GM23248 (cell line): ENCODE measurements around the gene BTBD17. TPM values are rescaled to one million over a fixed set of nuclear protein-coding genes. Genes with fewer than 3 reads are reported as not detected.

ENCODE experiments used
- DNase-seq: peaks from one replicate; pipeline ENCODE4 v3.0.0-alpha.2; 2015
- H2AFZ ChIP-seq: fragments of 200-600 bp; sonication (generic); 2 replicates; pipeline ENCODE4 v1.6.1; 2016; ENCODE audit warnings: antibody characterized with exemption
- H3F3A ChIP-seq: fragments of 200-600 bp; sonication (generic); 2 replicates; pipeline ENCODE4 v1.6.1; 2016; ENCODE audit warnings: mild to moderate bottlenecking, antibody characterized with exemption, mixed run types; ENCODE audit not compliant: insufficient read depth
- H3K27ac ChIP-seq: fragments of 200-600 bp; sonication (generic); 2 replicates; pipeline ENCODE4 v1.5.1; 2016; ENCODE audit warnings: mild to moderate bottlenecking
- H3K27me3 ChIP-seq: fragments of 200-600 bp; sonication (generic); replicated peaks from 2 replicates; pipeline ENCODE4 v1.6.1; 2016; ENCODE audit warnings: mild to moderate bottlenecking; ENCODE audit not compliant: insufficient read depth
- H3K36me3 ChIP-seq: fragments of 200-600 bp; sonication (generic); 2 replicates; pipeline ENCODE4 v1.6.1; 2016; ENCODE audit warnings: low read depth, mild to moderate bottlenecking
- H3K4me1 ChIP-seq: fragments of 200-600 bp; sonication (generic); 2 replicates; pipeline ENCODE4 v1.6.1; 2016; ENCODE audit warnings: mild to moderate bottlenecking; ENCODE audit not compliant: insufficient read depth
- H3K4me2 ChIP-seq: fragments of 200-600 bp; sonication (generic); one replicate; pipeline ENCODE4 v1.6.1; 2016; ENCODE audit warnings: mild to moderate bottlenecking; ENCODE audit not compliant: unreplicated experiment
- H3K4me3 ChIP-seq: fragments of 200-600 bp; sonication (generic); 2 replicates; pipeline ENCODE4 v1.5.1; 2016; ENCODE audit warnings: mild to moderate bottlenecking
- H3K79me2 ChIP-seq: fragments of 200-600 bp; sonication (generic); 2 replicates; pipeline ENCODE4 v1.6.1; 2016; ENCODE audit warnings: mild to moderate bottlenecking; ENCODE audit not compliant: insufficient read depth
- H3K9ac ChIP-seq: fragments of 200-600 bp; sonication (generic); 2 replicates; pipeline ENCODE4 v1.6.1; 2016; ENCODE audit warnings: mild to moderate bottlenecking
- H3K9me2 ChIP-seq: fragments of 200-600 bp; sonication (generic); 2 replicates; pipeline ENCODE4 v1.6.1; 2016; ENCODE audit warnings: mixed run types, mild to moderate bottlenecking, moderate library complexity; ENCODE audit not compliant: insufficient read depth
- H3K9me3 ChIP-seq: fragments of 200-600 bp; sonication (generic); one replicate; pipeline ENCODE4 v1.6.1; 2017; ENCODE audit warnings: low read depth
- H4K20me1 ChIP-seq: fragments of 200-600 bp; sonication (generic); 2 replicates; pipeline ENCODE4 v1.6.0; 2016; ENCODE audit not compliant: insufficient read depth
- EZH2 ChIP-seq: fragments of 200-600 bp; sonication (generic); IDR thresholded peaks from 2 replicates; pipeline ENCODE4 v1.6.1; 2018; ENCODE audit warnings: antibody characterized with exemption, mild to moderate bottlenecking; ENCODE audit not compliant: insufficient read depth, poor library complexity, severe bottlenecking
- EZH2phosphoT487 ChIP-seq: fragments of 200-600 bp; sonication (generic); IDR thresholded peaks from 2 replicates; pipeline ENCODE4 v1.6.1; 2018; ENCODE audit warnings: antibody characterized with exemption, moderate library complexity, mild to moderate bottlenecking, low read depth; ENCODE audit not compliant: insufficient read depth
- WGBS, 2 experiments: methylation state at CpG; one replicate each; pipeline ENCODE4 v1.1.6; 2015 to 2017; ENCODE audit warnings: low lambda C conversion rate in 2 of 2, low coverage in 1 of 2; ENCODE audit errors: missing lambda C conversion rate in 2 of 2; 5-methylcytosine and 5-hydroxymethylcytosine counted together
- in situ Hi-C: fragments of 300-500 bp; cut with MboI; formaldehyde crosslinking; loops from 2 replicates; pipeline ENCODE4 v1.15.0; 2020
- polyA plus RNA-seq: library from polyadenylated mRNA; unstranded; fragments of >200 nt; fragmentation: Nextera tagmentation; extraction: Ambion mirVana; gene quantifications from 2 replicates; pipeline ENCODE4 v1.2.1, GENCODE V29; 2016
- total RNA-seq: library from RNA; depleted of rRNA; stranded (reverse); fragments of >200 nt; shearing (Covaris generic); gene quantifications from 2 replicates; pipeline ENCODE4 v1.2.3, GENCODE V29; 2014

Gene BTBD17
- total and polyA plus RNA-seq, 2 experiments from 2014 or later, result 0.10 TPM; not detected in 1

GRCh38 chr17:74371653-74372147, 10.0 kb upstream of the BTBD17 start:
- H2AFZ ChIP-seq, result no peak overlapping the region
- H3K27me3 ChIP-seq, result peaks cover 9% of the 10 kb centered on the region; the same call in 1 of the 2 replicates
- H3K9me3 ChIP-seq, result no peaks in the 10 kb centered on the region
- no peaks in the 10 kb centered on the region for H3K4me1 ChIP-seq
- H3K9ac ChIP-seq, result no peak overlapping the region
- no peak overlapping the region for H3K4me2 ChIP-seq
- no peaks in the 10 kb centered on the region for H4K20me1 ChIP-seq
- no peak overlapping the region for H3K4me3 ChIP-seq
- no peak overlapping the region for H3K27ac ChIP-seq
- no peaks in the 10 kb centered on the region for H3K79me2 ChIP-seq
- DNase-seq, result no peak
- no peaks in the 10 kb centered on the region for H3K9me2 ChIP-seq
- in situ Hi-C loops, result no loop called here
- H3F3A ChIP-seq, result no peaks in the 10 kb centered on the region
- no peaks in the 10 kb centered on the region for H3K36me3 ChIP-seq
- 81 to 87% methylated on average over 11 to 26 of the region's 26 CpGs for WGBS, 2 experiments
- TF ChIP-seq EZH2, result no peak
- TF ChIP-seq EZH2phosphoT487, result no peak

GRCh38 chr17:74369665-74370490, 8.2 kb upstream of the BTBD17 start:
- 79 to 84% methylated on average over 14 to 16 of the region's 17 CpGs for WGBS, 2 experiments
- H2AFZ ChIP-seq, result no peak overlapping the region
- no peaks in the 10 kb centered on the region; the same call in 1 of the 2 replicates for H3K27me3 ChIP-seq
- no peak for DNase-seq
- H3K4me3 ChIP-seq, result no peak overlapping the region
- H3F3A ChIP-seq, result no peaks in the 10 kb centered on the region
- no peak overlapping the region for H3K4me2 ChIP-seq
- no peaks in the 10 kb centered on the region for H3K4me1 ChIP-seq
- no peaks in the 10 kb centered on the region for H3K79me2 ChIP-seq
- no peak overlapping the region for H3K9ac ChIP-seq
- H3K9me3 ChIP-seq, result no peaks in the 10 kb centered on the region
- no peaks in the 10 kb centered on the region for H4K20me1 ChIP-seq
- H3K9me2 ChIP-seq, result no peaks in the 10 kb centered on the region
- TF ChIP-seq EZH2 (no peak), EZH2phosphoT487 (no peak)
- H3K27ac ChIP-seq, result no peak overlapping the region
- in situ Hi-C loops, result no loop called here
- H3K36me3 ChIP-seq, result no peaks in the 10 kb centered on the region

GRCh38 chr17:74369221-74369620, 7.6 kb upstream of the BTBD17 start:
- WGBS, 2 experiments, result 14 to 23% methylated on average over 10 of the region's 10 CpGs
- no peaks in the 10 kb centered on the region; the same call in 1 of the 2 replicates for H3K27me3 ChIP-seq
- in situ Hi-C loops, result no loop called here

GRCh38 chr17:74368341-74369081, 6.8 kb upstream of the BTBD17 start:
- H3K4me3 ChIP-seq, result no peak overlapping the region
- in situ Hi-C loops, result no loop called here
- H3F3A ChIP-seq, result no peaks in the 10 kb centered on the region
- no peaks in the 10 kb centered on the region for H3K9me3 ChIP-seq
- no peaks in the 10 kb centered on the region for H4K20me1 ChIP-seq
- H2AFZ ChIP-seq, result no peak overlapping the region
- H3K4me1 ChIP-seq, result no peaks in the 10 kb centered on the region
- no peak overlapping the region for H3K27ac ChIP-seq
- no peaks in the 10 kb centered on the region for H3K9me2 ChIP-seq
- no peak overlapping the region for H3K4me2 ChIP-seq
- no peak for TF ChIP-seq EZH2phosphoT487
- no peak for TF ChIP-seq EZH2
- no peak overlapping the region for H3K9ac ChIP-seq
- no peaks in the 10 kb centered on the region for H3K27me3 ChIP-seq
- DNase-seq, result peak; percentile 77
- WGBS, 2 experiments, result 33 to 34% methylated on average over 12 to 14 of the region's 14 CpGs
- no peaks in the 10 kb centered on the region for H3K79me2 ChIP-seq
- H3K36me3 ChIP-seq, result no peaks in the 10 kb centered on the region

More at GRCh38 chr17:74369221-74369620, 7.6 kb upstream of the BTBD17 start:
- no peaks in the 10 kb centered on the region for H3F3A ChIP-seq
- no peak overlapping the region for H3K27ac ChIP-seq
- no peaks in the 10 kb centered on the region for H3K4me1 ChIP-seq
- H3K4me2 ChIP-seq, result no peak overlapping the region
- H3K4me3 ChIP-seq, result no peak overlapping the region
- no peaks in the 10 kb centered on the region for H3K79me2 ChIP-seq
- no peaks in the 10 kb centered on the region for H4K20me1 ChIP-seq
- H3K9ac ChIP-seq, result no peak overlapping the region
- no peaks in the 10 kb centered on the region for H3K9me3 ChIP-seq
- no peak overlapping the region for H2AFZ ChIP-seq
- TF ChIP-seq EZH2 (no peak), EZH2phosphoT487 (no peak)
- H3K9me2 ChIP-seq, result no peaks in the 10 kb centered on the region
- no peaks in the 10 kb centered on the region for H3K36me3 ChIP-seq
- no peak for DNase-seq
